22Rv1 (cell line): ENCODE results near the gene ZNF850.

Experiments
- CTCF ChIP-seq: fragments of 450-650 bp; IDR thresholded peaks from 2 replicates; pipeline ENCODE4 v1.5.1; 2017; ENCODE audit warnings: mild to moderate bottlenecking
- ZFX ChIP-seq: fragments of 450-650 bp; IDR thresholded peaks from 2 replicates; pipeline ENCODE4 v1.6.1; 2017; ENCODE audit warnings: antibody characterized with exemption, borderline replicate concordance

GRCh38 chr19:36685835-36686234 lies 86.8 kb downstream of the ZNF850 start:
- TF ChIP-seq CTCF (no peak), ZFX (no peak)
